ENCODE measurements around the gene TAF4. TPM values are rescaled to one million over a fixed set of nuclear protein-coding genes. Genes with fewer than 3 reads are reported as not detected.
A peak's percentile ranks its signal among the peaks of the same experiment; 100 is the strongest.

TAF4 gene
- total and polyA plus RNA-seq, 2 donors from 2014 or later: 3.7 to 18.4 TPM

DNA sequence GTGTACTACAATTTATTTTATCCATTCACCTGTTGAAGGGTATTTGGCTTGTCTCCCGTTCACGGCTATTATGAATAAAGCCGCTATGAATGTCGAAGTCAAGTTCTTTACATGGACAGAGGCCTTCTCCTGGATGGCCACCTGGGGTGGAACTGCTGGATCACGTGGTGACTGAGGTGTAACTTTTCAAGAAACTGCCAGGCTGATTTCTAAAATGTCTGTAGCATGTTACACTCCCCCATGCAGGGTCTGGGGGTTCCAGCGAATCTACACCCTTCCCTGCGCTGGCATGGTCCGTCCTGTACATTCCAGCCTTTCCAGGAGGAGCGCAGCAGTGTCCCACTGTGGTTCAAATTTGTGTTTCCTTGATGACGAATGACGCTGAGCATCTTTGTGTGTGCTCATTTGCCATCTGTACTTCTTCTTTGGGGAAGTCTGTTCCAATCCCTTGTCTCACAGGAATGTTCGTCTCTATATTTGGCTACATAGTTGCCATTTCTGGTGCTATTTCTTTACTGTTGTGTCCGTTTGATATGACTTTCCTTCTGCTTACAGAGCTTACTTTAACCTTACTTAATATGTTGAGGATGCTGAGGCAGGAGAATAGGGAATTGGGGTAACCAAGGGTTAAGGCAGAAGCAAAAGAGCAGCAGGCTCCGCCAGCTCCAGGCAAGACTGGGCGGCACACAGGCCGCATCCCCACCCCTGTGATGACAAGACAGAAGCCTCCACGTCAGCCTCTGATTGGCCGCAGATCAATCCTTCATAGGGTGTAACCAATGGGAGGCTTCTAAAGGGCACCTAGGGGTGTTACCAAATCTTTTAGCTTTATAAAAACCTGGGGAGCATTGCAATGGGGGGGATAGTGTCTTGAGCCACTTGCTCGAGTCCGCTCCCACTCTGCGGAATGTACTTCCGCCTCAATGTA is 106.6 kb downstream of the TAF4 start:
- H3K36me3 ChIP-seq (ENCODE audit: control insufficient read depth in 2 of 3, insufficient read depth in 3 of 3, low read length in 3 of 3): no peaks in the 10 kb centered on the region
- no peak for FAIRE-seq
- H3K27me3 ChIP-seq (ENCODE audit: control insufficient read depth, insufficient read depth, low read length): no peaks in the 10 kb centered on the region
- H3K9me3 ChIP-seq (ENCODE audit: control insufficient read depth in 2 of 3, insufficient read depth in 1 of 3, low read length in 3 of 3): no peaks in the 10 kb centered on the region
- no peak overlapping the region for H3K27ac ChIP-seq (ENCODE audit: low read depth in 2 of 2, low read length in 2 of 2)
- peak in 1 of 5 donors; percentile 22 for DNase-seq
- intact Hi-C loops (cut with DNase I): no loop called here
- no peak overlapping the region for H3K4me3 ChIP-seq (ENCODE audit: low read length in 3 of 3)
- TF ChIP-seq, protein P1, sequence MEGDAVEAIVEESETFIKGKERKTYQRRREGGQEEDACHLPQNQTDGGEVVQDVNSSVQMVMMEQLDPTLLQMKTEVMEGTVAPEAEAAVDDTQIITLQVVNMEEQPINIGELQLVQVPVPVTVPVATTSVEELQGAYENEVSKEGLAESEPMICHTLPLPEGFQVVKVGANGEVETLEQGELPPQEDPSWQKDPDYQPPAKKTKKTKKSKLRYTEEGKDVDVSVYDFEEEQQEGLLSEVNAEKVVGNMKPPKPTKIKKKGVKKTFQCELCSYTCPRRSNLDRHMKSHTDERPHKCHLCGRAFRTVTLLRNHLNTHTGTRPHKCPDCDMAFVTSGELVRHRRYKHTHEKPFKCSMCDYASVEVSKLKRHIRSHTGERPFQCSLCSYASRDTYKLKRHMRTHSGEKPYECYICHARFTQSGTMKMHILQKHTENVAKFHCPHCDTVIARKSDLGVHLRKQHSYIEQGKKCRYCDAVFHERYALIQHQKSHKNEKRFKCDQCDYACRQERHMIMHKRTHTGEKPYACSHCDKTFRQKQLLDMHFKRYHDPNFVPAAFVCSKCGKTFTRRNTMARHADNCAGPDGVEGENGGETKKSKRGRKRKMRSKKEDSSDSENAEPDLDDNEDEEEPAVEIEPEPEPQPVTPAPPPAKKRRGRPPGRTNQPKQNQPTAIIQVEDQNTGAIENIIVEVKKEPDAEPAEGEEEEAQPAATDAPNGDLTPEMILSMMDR (IDR thresholded peaks at IDR 0.05; ENCODE audit: borderline replicate concordance, extremely low read depth, insufficient read depth): no peak
- H3K4me1 ChIP-seq (ENCODE audit: control insufficient read depth in 2 of 3, insufficient read depth in 2 of 3, low read depth in 1 of 3, low read length in 3 of 3): no peaks in the 10 kb centered on the region
- H3K9ac ChIP-seq (ENCODE audit: low read length in 3 of 3): no peak overlapping the region

DNA sequence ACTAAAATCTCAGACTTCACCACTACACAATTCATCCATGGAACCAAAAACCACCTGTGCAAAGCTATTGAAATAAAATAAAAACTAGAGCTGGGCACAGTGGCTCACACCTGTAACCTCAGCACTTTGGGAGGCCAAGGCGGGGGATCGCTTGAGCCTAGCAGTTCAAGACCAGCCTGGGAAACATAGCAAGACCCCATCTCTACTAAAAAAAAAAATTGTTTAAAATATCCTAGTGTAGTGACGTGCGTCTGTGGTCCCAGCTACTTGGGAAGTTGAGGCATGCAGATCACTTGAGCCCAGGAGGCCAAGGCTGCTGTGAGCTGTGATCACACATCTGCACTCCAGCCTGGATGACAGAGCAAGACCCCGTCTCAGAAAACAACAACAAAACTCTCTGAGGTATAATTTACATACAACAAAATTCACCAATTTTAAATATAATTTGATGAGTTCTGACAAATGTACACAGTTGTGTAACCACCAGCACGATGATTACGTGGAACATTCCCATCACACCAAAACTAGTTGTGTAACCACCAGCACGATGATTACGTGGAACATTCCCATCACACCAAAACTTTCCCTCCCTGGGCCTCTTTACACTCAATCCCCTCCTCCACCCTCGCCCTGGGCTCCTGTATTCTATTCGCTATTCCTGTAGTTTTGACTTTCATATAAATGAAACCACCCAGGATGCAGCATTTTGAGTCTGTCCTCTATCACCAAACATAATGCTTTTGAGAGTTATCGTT is 107.5 kb downstream of the TAF4 start:
- DNase-seq (peak in 1 of 5 donors; percentile 29), FAIRE-seq (no peak)

DNA sequence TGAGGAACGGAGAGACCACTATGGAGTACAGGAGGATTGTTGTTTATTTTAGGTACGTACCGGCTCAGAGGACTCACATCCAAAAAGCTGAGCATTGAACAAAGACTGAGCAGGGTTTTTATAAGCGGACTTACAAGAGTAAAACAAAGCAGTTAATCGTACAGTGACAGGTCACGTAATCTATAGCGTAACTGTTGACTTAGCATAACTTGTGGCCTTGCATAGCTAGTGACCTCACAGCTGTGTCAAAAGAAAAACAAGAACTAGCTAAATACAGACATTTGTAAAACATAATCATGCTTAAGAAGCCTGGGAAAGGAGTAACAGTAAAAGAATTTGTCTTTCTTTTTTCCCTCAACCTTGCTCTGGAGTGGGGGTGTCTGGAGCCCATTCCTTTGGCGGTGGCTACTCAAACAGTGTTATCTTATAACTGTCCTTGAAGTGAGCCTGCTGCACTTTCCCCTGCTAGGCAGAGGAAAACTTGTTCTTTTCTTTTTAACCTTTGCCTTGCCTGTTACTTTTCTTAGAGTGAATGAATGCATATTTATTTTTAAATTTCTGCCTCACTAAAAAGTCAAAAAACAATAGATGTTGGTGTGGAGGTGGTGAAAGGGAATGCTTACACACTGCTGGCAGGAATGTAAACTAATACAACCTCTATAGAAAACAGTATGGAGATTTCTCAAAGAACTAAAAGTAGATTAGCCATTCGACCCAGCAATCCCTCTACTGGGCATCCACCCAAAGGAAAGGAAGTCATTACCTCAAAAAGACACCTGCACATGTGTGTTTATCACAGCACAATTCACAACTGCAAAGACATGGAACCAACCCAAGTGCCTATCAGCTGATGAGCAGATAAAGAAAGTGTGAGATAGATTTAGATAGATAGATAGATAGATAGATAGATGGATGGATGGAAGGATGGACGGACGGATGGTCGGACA is 109.0 kb downstream of the TAF4 start:
- DNase-seq (peak in 2 of 5 donors; percentile 43 to 67), FAIRE-seq (no peak)

More for the DNA sequence above, 107.5 kb downstream of the TAF4 start:
- TF ChIP-seq, protein P1 (IDR thresholded peaks at IDR 0.05; ENCODE audit: borderline replicate concordance, extremely low read depth, insufficient read depth): no peak
- no peaks in the 10 kb centered on the region for H3K36me3 ChIP-seq (ENCODE audit: control insufficient read depth in 2 of 3, insufficient read depth in 3 of 3, low read length in 3 of 3)
- H3K9me3 ChIP-seq (ENCODE audit: control insufficient read depth in 2 of 3, insufficient read depth in 1 of 3, low read length in 3 of 3): no peaks in the 10 kb centered on the region
- H3K27me3 ChIP-seq (ENCODE audit: control insufficient read depth, insufficient read depth, low read length): no peaks in the 10 kb centered on the region
- H3K9ac ChIP-seq (ENCODE audit: low read length in 3 of 3): no peak overlapping the region
- intact Hi-C loops (cut with DNase I): no loop called here
- no peak overlapping the region for H3K27ac ChIP-seq (ENCODE audit: low read depth in 2 of 2, low read length in 2 of 2)
- H3K4me1 ChIP-seq (ENCODE audit: control insufficient read depth in 2 of 3, insufficient read depth in 2 of 3, low read depth in 1 of 3, low read length in 3 of 3): no peaks in the 10 kb centered on the region
- no peak overlapping the region for H3K4me3 ChIP-seq (ENCODE audit: low read length in 3 of 3)

More for the DNA sequence above, 109.0 kb downstream of the TAF4 start:
- Histone ChIP-seq H3K27me3 (ENCODE audit: control insufficient read depth, insufficient read depth, low read length) (no peaks in the 10 kb centered on the region), H3K36me3 (ENCODE audit: control insufficient read depth in 2 of 3, insufficient read depth in 3 of 3, low read length in 3 of 3) (no peaks in the 10 kb centered on the region), H3K4me3 (ENCODE audit: low read length in 3 of 3) (no peak overlapping the region), H3K4me1 (ENCODE audit: control insufficient read depth in 2 of 3, insufficient read depth in 2 of 3, low read depth in 1 of 3, low read length in 3 of 3) (no peaks in the 10 kb centered on the region), H3K9me3 (ENCODE audit: control insufficient read depth in 2 of 3, insufficient read depth in 1 of 3, low read length in 3 of 3) (no peaks in the 10 kb centered on the region), H3K9ac (ENCODE audit: low read length in 3 of 3) (no peak overlapping the region), H3K27ac (ENCODE audit: low read depth in 2 of 2, low read length in 2 of 2) (no peak overlapping the region)
- TF ChIP-seq, protein P1 (IDR thresholded peaks at IDR 0.05; ENCODE audit: borderline replicate concordance, extremely low read depth, insufficient read depth): no peak
- intact Hi-C loops (cut with DNase I): no loop called here

Data from kidney (tissue), 14 donors.